Fibroblast of gingiva (primary cell): Measurements from ENCODE around the gene DENND1A.
"Not testable (repeated sequence)": the region's sequence is repeated elsewhere in the genome, so short reads cannot be mapped to it uniquely, and the experiment has no call there.

Experiments used
- DNase-seq: peaks from one replicate; pipeline ENCODE4 v3.0.0-alpha.2; 2011; ENCODE audit warnings: low read depth

The DENND1A gene

GRCh38 chr9:123728571-123728970, 201.4 kb downstream of the DENND1A start:
- not testable (repeated sequence) for DNase-seq

GRCh38 chr9:123727332-123727731, 202.6 kb downstream of the DENND1A start:
- peak; percentile 23 for DNase-seq

DNA sequence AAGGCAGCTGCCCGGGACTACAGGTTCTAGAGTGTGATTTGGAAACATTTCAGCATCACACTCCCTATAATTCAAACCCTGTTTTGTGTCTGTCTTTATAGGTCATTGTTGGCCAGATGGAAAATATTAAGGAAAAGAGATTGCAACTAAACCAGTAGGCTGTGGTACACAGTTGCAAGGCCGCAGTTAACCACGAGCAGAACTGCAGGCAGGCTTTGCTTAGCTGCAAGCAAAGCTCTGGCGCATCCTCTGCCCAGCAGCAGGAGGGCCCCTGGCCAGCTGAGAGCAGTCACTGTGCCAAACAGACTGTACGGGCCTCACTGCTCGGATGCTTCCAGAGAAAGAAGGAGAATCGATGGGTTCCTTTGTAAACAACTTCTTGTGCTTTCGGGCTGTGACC, 204.5 kb downstream of the DENND1A start:
- DNase-seq, result peak; percentile 71

DNA sequence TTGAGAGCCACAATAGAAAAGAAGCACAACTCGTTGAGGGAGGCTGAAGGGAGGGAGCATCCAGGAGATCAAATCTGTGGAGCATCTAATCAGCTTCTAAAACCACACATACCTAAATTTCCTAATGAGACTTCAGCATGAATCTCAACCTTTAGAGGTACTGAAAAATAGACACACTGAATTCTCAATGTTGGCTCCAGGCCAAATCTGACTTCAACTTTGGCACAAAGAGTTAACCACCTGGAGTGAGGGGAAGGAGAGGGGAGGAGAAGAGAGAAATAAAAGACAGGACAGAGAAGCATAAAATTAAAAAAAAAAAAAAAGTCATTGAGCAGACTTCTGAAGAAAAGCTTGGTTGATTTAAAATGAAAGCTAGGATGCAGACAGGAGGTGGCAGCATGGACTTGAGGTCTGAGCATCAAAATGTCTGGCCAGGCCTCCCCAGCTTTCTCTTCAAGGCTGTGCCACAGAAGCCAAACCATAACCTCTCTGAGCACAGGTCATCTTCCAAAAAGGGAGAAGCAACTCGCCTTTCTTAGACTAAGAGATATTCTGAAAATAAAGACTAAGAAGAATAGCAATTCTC, 205.6 kb downstream of the DENND1A start:
- DNase-seq, result peak; percentile 53

DNA sequence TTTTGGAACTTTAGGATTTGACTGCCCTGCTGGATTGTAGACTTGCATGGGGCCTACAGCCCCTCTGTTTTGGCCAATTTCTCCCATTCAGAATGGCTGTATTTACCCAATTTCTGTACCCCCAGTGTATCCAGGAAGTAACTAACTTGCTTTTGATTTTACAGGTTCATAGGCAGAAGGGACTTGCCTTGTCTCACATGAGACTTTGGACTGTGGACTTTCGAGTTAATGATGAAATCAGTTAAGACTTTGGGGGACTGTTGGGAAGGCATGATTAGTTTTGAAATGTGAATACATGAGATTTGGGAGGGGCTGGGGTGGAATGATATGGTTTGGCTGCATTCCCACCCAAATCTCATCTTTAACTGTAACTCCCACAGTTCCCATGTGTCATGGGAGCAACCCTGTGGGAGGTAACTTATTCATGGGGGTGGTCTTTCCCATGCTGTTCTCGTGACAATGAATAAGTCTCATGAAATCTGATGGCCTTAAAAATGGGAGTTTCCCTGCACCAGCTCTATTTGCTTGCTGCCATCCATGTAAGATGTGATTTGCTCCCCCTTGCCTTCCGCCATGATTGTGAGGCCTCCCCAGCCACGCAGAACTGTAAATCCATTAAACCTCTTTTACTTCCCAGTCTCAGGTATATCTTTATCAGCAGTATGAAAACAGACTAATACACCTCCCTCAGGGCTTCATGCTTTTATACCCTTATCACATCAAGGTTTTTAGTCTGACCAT, 206.6 kb downstream of the DENND1A start:
- no peak for DNase-seq

DNA sequence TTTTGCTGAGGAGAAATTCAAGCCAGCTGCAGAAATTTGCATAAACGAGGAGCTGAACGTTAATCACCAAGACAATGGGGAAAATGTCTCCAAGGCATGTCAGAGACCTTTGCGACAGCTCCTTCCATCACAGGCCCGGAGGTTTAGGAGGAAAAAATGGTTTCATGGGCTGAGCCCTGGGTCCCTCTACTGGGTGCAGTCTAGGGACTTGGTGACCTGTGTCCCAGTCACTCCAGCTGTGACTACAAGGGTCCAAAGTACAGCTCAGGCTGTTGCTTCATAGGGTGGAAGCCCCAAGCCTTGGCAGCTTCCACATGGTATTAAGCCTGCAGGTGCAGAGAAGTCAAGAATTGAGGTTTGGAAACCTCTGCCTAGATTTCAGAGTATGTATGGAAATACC, 207.5 kb downstream of the DENND1A start:
- no peak for DNase-seq

GRCh38 chr9:123718188-123718587, 211.7 kb downstream of the DENND1A start:
- no peak for DNase-seq

GRCh38 chr9:123717581-123718175, 212.2 kb downstream of the DENND1A start:
- DNase-seq, result no peak

GRCh38 chr9:123716339-123716945, 213.5 kb downstream of the DENND1A start:
- DNase-seq, result no peak

GRCh38 chr9:123715258-123715657, 214.7 kb downstream of the DENND1A start:
- DNase-seq, result no peak

DNA sequence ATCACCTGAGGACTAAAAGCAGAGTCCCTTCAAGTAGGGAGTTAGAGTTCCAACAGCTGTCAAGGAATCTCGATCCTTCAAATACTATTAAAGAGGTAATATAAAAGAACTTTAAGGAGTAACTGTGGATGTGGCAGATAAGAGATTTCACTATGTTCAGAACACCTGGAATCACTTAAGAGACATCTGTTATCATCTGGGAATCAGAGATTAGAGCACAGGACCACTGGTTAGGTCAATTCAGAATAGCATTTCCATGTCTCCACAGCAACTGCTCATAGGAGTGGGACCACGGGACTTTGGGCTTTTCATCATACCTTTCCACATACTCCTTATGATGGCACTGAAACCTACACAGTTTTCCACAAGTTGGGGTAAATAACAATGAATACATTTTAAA, 216.6 kb downstream of the DENND1A start:
- no peak for DNase-seq

DNA sequence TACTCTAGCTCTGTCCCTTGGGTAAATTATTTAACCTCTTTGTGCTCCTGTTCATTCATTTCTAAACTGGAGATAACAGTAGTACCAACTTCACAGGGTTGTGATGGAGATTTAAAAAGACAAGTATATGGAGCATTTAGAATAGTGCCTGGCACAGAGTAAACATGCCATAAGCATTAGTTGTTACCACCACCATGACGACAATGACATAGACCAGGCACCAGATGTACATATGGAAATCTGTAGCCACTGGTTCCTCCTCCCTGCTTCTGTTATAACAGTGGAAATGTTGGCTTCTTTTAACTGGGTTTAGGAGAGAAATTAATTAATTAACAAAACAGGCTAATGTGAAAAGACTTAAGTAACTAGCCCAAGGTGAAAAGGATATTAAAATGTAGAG, 217.5 kb downstream of the DENND1A start:
- DNase-seq, result peak; percentile 14

DNA sequence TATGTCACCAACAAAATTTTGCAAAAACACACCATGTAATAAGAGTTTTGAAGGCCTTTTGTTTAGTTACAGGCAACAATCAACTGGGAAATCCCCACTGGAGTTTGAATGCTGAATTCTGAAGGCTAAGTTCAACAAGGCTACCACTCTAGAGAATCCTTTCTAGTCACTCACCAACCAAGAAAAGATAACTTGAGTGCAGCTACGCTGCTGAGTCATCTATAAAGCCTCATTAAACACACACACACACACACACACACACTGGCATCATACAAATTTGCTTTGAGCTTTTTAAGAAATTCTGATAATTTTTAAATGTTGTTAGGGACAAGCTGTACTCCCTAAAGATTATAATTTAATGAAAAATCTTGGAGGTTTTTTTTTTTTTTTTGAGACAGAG, 219.6 kb downstream of the DENND1A start:
- peak; percentile 33 for DNase-seq

- DNase-seq, result no peak
Observed at GRCh38 chr9:123702483-123702882, 227.4 kb downstream of the DENND1A start.

DNA sequence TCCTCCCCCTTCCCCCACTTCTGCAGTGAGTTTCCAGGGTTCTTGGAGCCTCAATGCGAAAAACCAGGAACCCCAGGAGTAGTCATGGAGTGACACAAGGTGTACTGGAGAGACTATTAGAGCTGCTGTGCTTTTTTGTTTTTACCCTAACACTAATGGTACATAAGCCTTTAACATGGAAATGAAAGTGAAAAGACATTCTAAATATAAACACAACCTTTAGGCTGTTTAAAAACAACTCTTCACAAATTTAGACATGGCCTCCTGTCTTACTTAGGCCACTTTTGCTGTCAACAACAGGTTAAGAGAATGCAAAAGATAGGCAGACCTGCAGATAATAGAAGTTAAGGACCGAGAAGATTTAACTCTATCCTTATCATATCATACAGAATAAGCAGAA, 232.2 kb downstream of the DENND1A start:
- no peak for DNase-seq

- peak; percentile 30 for DNase-seq
Observed at GRCh38 chr9:123696476-123696875, 233.4 kb downstream of the DENND1A start.

GRCh38 chr9:123695386-123695785, 234.5 kb downstream of the DENND1A start:
- DNase-seq, result no peak

GRCh38 chr9:123691765-123692303, 238.1 kb downstream of the DENND1A start:
- DNase-seq, result no peak

DNA sequence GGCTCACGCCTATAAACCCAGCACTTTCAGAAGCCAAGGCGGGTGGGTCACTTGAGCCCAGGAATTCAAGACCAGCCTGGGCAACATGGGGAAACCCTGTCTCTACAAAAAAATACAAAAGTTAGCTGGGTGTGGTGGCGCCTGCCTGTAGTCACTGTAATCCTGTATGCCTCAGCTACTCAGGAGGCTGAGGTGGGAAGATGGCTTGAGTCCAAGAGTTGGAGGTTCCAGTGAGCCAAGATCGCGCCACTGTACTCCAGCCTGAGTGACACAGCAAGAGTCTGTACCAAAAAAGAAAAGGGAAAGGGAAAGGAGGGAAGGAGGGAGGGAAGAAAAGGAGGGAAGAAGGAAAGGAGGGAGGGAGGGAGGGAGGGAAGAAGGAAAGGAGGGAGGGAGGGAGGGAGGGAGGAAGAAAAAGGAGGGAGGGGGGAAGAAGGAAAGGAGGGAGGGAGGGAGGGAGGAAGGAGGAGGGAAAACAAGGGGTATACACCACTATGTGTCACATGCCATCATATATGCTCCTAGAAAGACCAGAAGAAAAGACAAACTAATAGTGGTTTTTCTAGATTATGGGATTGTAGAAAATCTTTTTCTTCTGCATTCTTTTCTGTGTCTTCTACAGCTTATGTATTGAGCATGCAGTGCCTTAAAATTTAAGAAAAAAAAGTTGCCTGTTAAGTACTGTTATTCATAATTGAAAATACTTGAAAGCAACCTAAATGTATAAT, 240.1 kb downstream of the DENND1A start:
- DNase-seq, result no peak

DNA sequence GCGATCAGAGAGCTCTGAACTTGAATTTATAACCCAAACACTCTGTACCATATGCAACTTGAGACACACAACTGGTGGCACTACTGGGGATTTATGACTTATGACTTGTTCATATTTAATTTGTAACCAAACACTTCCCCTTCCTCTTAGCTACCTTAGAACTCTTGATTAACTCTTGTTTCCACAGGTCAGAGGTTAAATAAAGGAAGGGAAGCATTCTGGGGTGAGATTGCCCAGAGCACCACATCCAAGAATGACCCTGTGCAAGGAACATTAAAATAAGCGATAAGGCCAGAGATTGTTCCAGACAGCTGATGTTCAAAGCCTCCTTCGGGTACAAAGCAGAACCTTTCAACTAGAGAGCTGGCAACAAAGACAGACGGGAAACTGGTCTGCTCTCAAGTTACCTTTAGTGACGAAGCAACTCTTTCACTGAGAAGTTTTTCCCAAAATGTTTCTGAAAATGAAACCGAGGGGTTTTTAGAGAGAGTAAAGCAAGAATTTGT, 242.6 kb downstream of the DENND1A start:
- DNase-seq, result no peak

DNA sequence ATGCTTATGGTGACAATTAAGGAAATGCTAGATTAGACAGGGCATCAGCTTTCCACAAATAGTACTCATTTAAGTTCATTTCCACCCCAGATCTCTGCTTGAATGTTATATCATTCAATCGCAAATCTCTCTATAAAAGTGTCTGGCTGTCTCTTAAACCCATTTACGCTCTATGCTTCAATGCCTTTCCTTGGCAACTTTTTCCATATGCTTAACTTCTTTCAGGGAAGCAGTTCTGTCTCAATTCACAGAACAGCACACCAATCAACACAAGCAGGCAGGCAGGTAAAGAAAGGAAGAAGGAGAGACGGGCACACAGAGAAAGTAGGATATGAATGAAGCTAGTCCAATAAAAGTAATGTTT, 243.1 kb downstream of the DENND1A start:
- no peak for DNase-seq
